GM12873 (cell line): ENCODE results near the gene CHGA.
A peak's percentile ranks its signal among the peaks of the same experiment; 100 is the strongest.

ENCODE experiments used
- TF ChIP-seq, protein P1 (sequence below): IDR thresholded peaks from 2 replicates; pipeline ENCODE4 v1.5.1; 2012; ENCODE audit warnings: low read depth, mild to moderate bottlenecking, moderate library complexity, low read length, control low read depth; ENCODE audit not compliant: insufficient read depth; ENCODE audit errors: missing control alignments

CHGA gene

DNA sequence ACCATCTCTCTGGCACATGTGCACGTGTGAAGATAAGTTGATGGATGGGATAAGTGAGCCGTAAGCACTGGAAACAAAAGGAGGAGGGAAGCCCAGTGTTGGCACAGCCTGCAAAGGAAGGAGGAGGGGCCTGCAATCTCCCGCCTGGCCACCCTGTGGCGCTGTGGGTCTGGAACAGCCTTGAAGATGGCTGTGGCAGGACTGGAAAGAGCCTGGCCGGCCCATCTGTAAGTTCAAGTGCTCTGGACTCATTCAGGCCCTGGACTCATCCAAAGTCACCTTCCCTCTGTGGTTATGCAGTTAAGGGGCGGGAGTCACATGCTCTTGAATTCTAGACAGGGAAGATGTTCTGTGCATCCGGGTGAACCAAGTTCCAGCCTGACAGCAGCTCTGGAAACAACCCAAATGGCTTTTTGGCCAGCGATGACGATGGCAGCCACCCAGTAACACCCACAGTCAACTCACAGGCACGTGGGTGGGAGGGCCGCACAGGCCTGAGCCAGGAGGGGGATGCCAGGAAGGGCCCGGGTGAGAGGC is 50.4 kb downstream of the CHGA start:
- TF ChIP-seq, protein P1, sequence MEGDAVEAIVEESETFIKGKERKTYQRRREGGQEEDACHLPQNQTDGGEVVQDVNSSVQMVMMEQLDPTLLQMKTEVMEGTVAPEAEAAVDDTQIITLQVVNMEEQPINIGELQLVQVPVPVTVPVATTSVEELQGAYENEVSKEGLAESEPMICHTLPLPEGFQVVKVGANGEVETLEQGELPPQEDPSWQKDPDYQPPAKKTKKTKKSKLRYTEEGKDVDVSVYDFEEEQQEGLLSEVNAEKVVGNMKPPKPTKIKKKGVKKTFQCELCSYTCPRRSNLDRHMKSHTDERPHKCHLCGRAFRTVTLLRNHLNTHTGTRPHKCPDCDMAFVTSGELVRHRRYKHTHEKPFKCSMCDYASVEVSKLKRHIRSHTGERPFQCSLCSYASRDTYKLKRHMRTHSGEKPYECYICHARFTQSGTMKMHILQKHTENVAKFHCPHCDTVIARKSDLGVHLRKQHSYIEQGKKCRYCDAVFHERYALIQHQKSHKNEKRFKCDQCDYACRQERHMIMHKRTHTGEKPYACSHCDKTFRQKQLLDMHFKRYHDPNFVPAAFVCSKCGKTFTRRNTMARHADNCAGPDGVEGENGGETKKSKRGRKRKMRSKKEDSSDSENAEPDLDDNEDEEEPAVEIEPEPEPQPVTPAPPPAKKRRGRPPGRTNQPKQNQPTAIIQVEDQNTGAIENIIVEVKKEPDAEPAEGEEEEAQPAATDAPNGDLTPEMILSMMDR = peak; percentile 71

DNA sequence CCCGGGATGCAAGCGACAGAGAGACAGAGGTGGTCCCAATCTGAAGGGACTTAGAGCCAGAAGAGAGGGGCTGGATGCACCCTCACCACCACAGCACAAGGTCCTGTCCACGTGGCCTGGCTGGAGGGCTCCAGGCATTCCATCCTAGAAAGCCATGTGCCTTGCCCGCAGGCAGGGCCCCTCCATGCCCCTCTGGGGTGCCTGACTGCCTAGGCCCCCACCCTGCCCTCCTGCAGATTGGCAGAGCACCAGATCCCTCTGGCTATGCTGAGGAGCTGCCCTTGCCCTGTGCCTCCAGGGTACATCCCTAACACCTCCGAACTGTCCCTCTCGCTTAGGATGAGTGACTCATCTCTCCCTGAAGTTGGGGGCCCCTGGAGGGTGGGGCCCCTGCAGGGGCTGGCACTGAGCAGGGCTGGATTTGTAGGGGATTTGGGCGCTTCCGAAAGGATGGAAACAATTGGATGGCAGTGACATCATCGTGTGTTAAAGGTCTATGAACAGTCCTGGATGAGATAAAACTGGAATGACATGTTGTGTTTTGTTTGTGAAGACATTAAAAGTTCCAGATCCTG is 50.9 kb downstream of the CHGA start:
- TF ChIP-seq, protein P1 = no peak

DNA sequence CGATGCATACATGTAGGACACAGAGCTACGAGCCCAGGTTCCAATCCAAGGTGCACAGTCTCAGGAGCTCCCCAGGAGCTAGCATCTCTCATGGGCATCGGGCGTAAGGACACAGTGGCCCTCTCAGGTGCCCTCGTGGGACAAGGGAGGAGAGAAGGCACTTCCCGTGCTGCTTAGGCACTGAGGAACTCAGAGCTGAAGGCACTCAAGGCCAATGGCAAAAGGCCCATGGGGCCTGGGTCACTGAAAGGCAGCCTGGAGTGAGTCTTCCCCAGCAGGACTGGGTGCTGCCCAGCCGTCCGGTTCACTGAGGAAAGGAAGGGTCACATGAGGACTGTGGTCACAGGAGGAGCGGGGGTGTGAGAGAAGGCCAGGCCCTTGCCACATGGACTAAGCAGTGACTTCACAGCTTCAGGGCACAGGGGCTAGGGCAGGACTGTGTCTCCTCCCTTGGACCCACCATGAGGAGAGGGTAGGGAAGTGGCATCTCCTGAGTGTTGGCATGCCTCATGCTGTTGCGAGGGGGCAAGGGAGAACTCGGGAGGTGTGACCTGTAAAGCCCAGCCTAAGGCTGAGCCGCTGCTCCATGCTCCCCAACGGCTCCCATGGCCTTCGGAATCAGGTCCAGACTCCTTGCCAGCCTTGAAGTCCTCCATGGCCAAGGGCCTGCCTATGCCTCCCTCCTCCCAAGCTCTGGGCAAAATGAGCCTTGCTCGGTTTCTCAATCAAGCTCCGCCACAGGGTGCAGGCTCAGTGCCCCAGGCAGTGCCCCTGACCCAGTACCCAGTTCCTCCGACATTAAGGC is 51.8 kb downstream of the CHGA start:
- TF ChIP-seq, protein P1 = no peak

DNA sequence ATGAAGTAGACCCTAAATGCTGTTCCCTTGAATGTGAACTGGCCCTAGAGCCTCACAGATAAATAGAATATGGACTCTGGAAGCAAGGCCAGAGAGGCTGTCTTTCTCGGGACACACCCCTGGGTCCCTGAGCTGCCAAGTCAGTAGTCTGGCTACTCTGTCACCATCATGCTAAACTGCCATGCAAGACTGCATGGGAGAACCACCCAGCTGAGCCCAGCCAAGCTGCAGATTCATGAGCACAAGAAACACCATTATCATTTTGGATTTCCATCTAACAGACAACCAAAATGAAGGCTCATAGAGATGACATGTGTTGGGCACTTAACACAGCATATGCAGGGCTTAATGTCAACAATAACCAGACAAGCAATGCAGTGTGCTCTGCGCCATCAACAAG is 53.3 kb downstream of the CHGA start:
- TF ChIP-seq, protein P1 = no peak

DNA sequence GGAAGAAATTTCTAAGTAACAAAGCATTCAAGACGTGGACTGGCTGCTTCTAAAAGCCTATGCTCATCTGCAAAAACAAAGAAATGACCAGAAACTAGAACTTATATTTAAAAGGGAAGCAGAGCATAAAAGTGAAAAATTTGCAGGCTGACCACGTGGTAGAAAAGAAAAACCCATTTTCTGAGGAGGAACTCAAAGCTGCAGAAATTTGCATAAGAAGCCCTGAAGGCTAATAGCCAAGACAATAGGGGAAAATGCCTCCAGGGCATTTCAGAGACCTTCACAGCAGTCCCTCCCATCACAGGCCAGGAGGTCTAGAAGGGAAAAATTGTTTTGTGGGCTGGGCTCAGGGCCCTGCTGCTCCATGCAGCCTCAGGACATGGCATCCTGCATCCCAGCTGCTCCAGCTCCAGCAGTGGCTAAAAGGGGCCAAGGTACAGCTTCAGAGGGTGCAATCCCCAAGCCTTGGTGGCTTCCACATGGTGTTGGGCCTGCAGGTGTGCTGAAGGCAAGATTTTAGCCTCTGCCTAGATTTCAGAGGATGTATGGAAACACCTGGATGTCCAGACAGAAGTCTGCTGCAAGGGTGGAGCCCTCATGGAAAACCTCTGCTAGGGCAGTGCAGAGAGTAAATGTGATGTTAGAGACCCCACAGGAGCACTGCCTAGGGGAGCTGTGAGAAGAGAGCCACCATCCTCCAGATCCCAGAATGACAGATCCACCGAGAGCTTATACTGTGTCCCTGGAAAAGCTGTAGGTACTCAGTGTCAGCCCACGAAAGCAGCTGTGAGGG is 55.5 kb downstream of the CHGA start:
- TF ChIP-seq, protein P1 = no peak

DNA sequence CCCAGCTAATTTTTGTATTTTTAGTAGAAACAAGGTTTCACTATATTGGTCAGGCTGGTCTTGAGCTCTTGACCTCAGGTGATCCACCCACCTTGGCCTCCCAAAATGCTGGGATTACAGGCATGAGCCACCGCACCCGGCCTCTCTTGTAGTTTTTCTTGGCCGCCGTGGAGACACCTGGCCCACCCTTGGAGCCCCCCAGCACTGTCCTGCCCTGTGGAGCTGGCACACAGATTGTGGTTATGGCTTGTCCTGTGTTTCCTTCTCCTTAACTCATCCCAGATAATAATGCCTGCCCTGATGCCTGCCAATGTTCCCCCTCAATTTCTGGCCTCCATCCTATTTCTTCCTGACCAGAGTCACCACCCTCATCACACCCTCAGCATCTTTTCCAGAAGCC is 57.9 kb downstream of the CHGA start:
- TF ChIP-seq, protein P1 = no peak

DNA sequence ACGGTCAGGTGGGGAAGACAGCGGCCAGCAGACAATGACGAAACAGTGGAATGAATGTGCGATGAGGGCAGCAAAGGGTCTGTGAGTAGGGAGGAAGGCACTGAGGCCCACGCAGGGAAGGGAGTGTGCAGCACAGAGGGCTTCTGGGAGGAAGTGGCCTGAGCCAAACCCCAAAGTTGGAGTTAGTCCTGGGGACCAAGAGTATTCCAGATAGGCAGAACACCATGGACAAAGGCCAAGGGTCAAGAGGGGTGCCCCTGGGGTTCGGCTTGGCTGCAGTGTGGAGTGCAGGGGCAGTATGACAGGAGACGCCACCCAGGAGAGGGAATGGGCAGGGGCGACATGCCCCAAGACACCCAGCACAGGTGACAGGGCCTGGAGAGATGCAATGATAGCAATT is 58.8 kb downstream of the CHGA start:
- TF ChIP-seq, protein P1 = no peak
